A673 (cell line): ENCODE data around the gene EIF2D. TPM values are rescaled to one million over a fixed set of nuclear protein-coding genes. Genes with fewer than 3 reads are reported as not detected.

Source experiments
- Bru-seq: library from RNA; stranded (reverse); fragments of 400-500 nt; gene quantifications from one replicate; lab custom pipeline; 2021; lab: Mats Ljungman, UMichigan
- BruChase-seq, 2 experiments: library from RNA; stranded (reverse); fragments of 400-500 nt; gene quantifications; one replicate each; lab custom pipeline; 2021; lab: Mats Ljungman, UMichigan
- BruUV-seq: library from RNA; stranded (reverse); fragments of 400-500 nt; replicated peaks from 2 replicates; lab custom pipeline; 2021; lab: Mats Ljungman, UMichigan
- CTCF ChIA-PET: fragments of 300-600 bp; sonication (Branson Sonifier 250); formaldehyde crosslinking; loops from one replicate; lab custom pipeline; 2022; ENCODE audit warnings: antibody characterized with exemption; lab: Charles Lee
- POLR2A ChIA-PET: fragments of 300-600 bp; sonication (Branson Sonifier 250); formaldehyde crosslinking; loops from one replicate; lab custom pipeline; 2022; ENCODE audit warnings: antibody characterized with exemption; ENCODE audit not compliant: low non-redundant PET; lab: Charles Lee
- DNase-seq: peaks from one replicate; pipeline ENCODE4 v3.0.0-alpha.2; 2015; ENCODE audit warnings: low spot score
- H3K27ac ChIP-seq: fragments of 200-600 bp; sonication (generic); 2 replicates; pipeline ENCODE4 v1.5.1; 2016; ENCODE audit warnings: mixed run types, low read depth, mild to moderate bottlenecking, mixed read lengths, antibody characterized with exemption, low read length; ENCODE audit not compliant: poor library complexity, severe bottlenecking
- H3K27me3 ChIP-seq: fragments of 200-600 bp; sonication (generic); replicated peaks from 2 replicates; pipeline ENCODE4 v1.6.1; 2017; ENCODE audit warnings: mixed run types, low read depth, mild to moderate bottlenecking, mixed read lengths, antibody characterized with exemption, low read length; ENCODE audit not compliant: insufficient read depth, poor library complexity
- H3K36me3 ChIP-seq: fragments of 200-600 bp; sonication (generic); 2 replicates; pipeline ENCODE4 v1.6.1; 2016; ENCODE audit warnings: mixed run types, mild to moderate bottlenecking, mixed read lengths, antibody characterized with exemption, low read length; ENCODE audit not compliant: insufficient read depth, poor library complexity, severe bottlenecking
- H3K4me1 ChIP-seq: fragments of 200-600 bp; sonication (generic); 2 replicates; pipeline ENCODE4 v1.6.1; 2017; ENCODE audit warnings: mixed run types, mild to moderate bottlenecking, mixed read lengths, antibody characterized with exemption, low read length; ENCODE audit not compliant: insufficient read depth, poor library complexity, severe bottlenecking
- H3K4me3 ChIP-seq: fragments of 200-600 bp; sonication (generic); 2 replicates; pipeline ENCODE4 v1.5.1; 2016; ENCODE audit warnings: low read depth, mixed run types, mild to moderate bottlenecking, mixed read lengths, low read length; ENCODE audit not compliant: poor library complexity, severe bottlenecking
- H3K9me3 ChIP-seq: fragments of 200-600 bp; sonication (generic); 2 replicates; pipeline ENCODE4 v1.6.1; 2016; ENCODE audit warnings: mixed run types, low read depth, mild to moderate bottlenecking, mixed read lengths, antibody characterized with exemption, low read length; ENCODE audit not compliant: poor library complexity, severe bottlenecking
- EZH2 ChIP-seq: fragments of 200-600 bp; sonication (generic); IDR thresholded peaks from 2 replicates; pipeline ENCODE4 v1.6.1; 2017; ENCODE audit warnings: borderline replicate concordance, low read depth, mild to moderate bottlenecking, mixed read lengths, antibody characterized with exemption, low read length; ENCODE audit not compliant: poor library complexity, severe bottlenecking
- intact Hi-C: fragments of 100-400 bp; cut with micrococcal nuclease; formaldehyde crosslinking; loops from one replicate; pipeline ENCODE4 v1.10.0; 2022; ENCODE audit not compliant: unreplicated experiment
- long read RNA-seq: library from polyadenylated mRNA; stranded (forward); transcript quantifications from one replicate; pipeline ENCODE4 v2.0.0, GENCODE V29; 2022
- total RNA-seq: library from RNA; stranded (reverse); gene quantifications from 2 replicates; pipeline ENCODE4 v1.2.3, GENCODE V29; 2021
- TF ChIP-seq, protein P1 (sequence below): fragments of 300-800, 200-600 bp; sonication (generic); conservative IDR thresholded peaks from 2 replicates; pipeline ENCODE4 v1.5.1; 2017; ENCODE audit warnings: low read depth, mild to moderate bottlenecking, antibody characterized with exemption, low read length, moderate library complexity, mixed read lengths

EIF2D gene, protein sequence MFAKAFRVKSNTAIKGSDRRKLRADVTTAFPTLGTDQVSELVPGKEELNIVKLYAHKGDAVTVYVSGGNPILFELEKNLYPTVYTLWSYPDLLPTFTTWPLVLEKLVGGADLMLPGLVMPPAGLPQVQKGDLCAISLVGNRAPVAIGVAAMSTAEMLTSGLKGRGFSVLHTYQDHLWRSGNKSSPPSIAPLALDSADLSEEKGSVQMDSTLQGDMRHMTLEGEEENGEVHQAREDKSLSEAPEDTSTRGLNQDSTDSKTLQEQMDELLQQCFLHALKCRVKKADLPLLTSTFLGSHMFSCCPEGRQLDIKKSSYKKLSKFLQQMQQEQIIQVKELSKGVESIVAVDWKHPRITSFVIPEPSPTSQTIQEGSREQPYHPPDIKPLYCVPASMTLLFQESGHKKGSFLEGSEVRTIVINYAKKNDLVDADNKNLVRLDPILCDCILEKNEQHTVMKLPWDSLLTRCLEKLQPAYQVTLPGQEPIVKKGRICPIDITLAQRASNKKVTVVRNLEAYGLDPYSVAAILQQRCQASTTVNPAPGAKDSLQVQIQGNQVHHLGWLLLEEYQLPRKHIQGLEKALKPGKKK
- 32.6 and 32.7 TPM in 2 replicates for total RNA-seq
- Bru-seq, nascent RNA: percentile 80 among the genes with signal in this experiment
- BruChase-seq, experiment 1, labeled RNA remaining after a 2-hour chase: percentile 86 among the genes with signal in this experiment
- percentile 73 among the genes with signal in this experiment for BruChase-seq, experiment 2, labeled RNA remaining after a 6-hour chase
- long read RNA-seq, transcript EIF2D-201 (15 exons, 2,005 nt): major isoform, 26 of 44 reads
- long read RNA-seq, partial matches to known transcripts: 7 of 44 reads
- long read RNA-seq, other reads (novel, unspliced or antisense): 11 of 44 reads

DNA sequence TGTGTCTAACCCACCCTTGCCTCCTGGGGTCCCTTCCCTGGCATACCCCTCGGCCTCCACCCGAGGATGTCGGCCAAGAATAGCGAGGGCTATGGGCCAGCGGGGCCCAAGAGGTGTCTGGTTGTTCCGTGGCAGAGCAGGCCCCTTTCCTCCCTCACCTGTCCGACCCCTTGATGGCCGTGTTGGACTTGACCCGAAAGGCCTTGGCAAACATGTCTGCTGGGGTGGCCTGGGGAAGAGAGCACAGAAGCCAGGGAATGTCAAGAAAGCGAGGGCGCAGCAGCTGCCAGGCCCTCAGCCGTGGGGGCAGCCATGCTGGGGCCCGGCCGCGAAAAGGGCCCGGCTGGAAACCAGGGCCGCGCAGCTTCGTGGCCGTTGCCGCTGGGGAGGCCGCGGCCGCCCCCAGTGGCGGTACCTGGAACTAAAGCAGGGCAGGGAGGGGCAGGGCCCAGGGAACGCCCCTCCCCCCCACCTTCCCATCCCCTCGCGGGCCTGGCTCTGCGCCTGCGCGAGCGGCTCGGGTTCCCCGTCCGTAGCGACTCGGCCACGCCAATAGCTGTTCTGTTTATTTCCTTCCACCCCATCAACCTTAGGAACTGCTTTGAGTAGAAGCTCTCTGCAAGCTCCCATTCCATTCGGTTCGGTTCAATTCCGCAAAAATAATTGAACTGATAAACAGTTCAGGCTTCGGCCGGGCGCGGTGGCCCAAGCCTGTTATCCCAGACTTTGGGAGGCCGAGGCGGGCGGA is at the start of gene EIF2D:
TSS of gene EIF2D (minus strand) at position 337 of the 748 bp plus-strand sequence. CDS start at position 214, 123 bp downstream.
- intact Hi-C loops: no loop called here

DNA sequence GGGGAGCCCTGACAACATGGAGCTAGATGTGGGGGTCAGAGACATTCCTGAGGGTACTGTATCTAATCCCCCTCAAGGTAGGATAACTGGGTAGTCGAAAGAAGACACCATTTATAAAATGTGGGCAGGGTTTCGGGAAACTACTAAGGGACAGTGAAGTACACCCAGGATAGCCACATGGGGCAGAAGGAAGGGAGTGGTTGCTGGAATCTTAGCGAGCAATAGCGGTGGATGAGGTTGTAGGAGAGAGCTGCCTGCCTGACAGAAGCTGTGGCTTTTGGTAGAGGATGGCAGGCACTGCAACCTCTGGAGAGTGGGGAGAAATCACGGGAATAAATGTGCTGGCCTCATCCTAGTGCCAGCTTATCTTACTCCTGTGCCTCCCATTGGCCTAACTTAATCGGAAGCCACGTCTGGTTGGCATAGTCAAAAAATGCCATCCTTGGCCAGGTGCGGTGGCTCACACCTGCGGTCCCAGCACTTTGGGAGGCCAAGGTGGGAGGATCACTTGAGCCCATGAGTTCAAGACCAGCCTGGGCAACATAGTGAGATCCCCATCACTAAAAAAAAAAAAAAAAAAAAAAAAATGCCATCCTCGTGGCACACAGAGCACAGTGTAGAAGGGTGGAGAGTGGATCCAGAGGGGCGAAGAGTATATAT is 49.0 kb upstream of the EIF2D start:
- BruUV-seq: no TSS peak
- no peak overlapping the region for H3K27ac ChIP-seq
- H3K4me1 ChIP-seq: peaks cover 9% of the 10 kb centered on the region
- CTCF ChIA-PET: interaction anchor here (0.7 to 1.8 kb wide), 2 partner anchors 30 to 1976 kb away, joined by 3 to 6 read pairs; no protein-coding TSS in a partner anchor
- H3K9me3 ChIP-seq: no peaks in the 10 kb centered on the region
- intact Hi-C loops: loop anchor here (5.0 kb wide), 1 partner anchor 169 kb away; no protein-coding TSS in a partner anchor
- POLR2A ChIA-PET: no interaction called here
- no peaks in the 10 kb centered on the region for H3K36me3 ChIP-seq
- peaks cover 14% of the 10 kb centered on the region for H3K27me3 ChIP-seq
- no peak overlapping the region for H3K4me3 ChIP-seq
- DNase-seq: no peak
- TF ChIP-seq, protein P1, sequence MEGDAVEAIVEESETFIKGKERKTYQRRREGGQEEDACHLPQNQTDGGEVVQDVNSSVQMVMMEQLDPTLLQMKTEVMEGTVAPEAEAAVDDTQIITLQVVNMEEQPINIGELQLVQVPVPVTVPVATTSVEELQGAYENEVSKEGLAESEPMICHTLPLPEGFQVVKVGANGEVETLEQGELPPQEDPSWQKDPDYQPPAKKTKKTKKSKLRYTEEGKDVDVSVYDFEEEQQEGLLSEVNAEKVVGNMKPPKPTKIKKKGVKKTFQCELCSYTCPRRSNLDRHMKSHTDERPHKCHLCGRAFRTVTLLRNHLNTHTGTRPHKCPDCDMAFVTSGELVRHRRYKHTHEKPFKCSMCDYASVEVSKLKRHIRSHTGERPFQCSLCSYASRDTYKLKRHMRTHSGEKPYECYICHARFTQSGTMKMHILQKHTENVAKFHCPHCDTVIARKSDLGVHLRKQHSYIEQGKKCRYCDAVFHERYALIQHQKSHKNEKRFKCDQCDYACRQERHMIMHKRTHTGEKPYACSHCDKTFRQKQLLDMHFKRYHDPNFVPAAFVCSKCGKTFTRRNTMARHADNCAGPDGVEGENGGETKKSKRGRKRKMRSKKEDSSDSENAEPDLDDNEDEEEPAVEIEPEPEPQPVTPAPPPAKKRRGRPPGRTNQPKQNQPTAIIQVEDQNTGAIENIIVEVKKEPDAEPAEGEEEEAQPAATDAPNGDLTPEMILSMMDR: no peak
- no peak for TF ChIP-seq EZH2

More for the DNA sequence above, at the start of gene EIF2D:
- POLR2A ChIA-PET: interaction anchor here (0.8 to 1.2 kb wide), 2 partner anchors 10 to 142 kb away, joined by 4 to 34 read pairs; partner anchors contain the start of gene IKBKE
- BruUV-seq: no TSS peak
- H3K9me3 ChIP-seq: no peaks in the 10 kb centered on the region
- CTCF ChIA-PET: interaction anchor here (0.6 to 1.4 kb wide), 8 partner anchors 10 to 801 kb away, joined by 3 to 11 read pairs (median 5); partner anchors contain the start of gene DYRK3
- peaks cover 9% of the 10 kb centered on the region for H3K36me3 ChIP-seq
- peak; percentile 96 for DNase-seq
- TF ChIP-seq, protein P1: peak; percentile 96
- no peak for TF ChIP-seq EZH2
- H3K4me1 ChIP-seq: peaks cover 6% of the 10 kb centered on the region
- no peaks in the 10 kb centered on the region for H3K27me3 ChIP-seq
- H3K27ac ChIP-seq: peak within 1 kb of the TSS; percentile 95
- peak within 1 kb of the TSS; percentile 97 for H3K4me3 ChIP-seq
